Activated T-cell treated with anti-CD3 and anti-CD28 coated beads for 1 hour (primary cell): ENCODE data around the gene ARHGAP24.
"Not testable (repeated sequence)": the region's sequence is repeated elsewhere in the genome, so short reads cannot be mapped to it uniquely, and the experiment has no call there.

Experiments
- DNase-seq: peaks from one replicate; pipeline ENCODE4 v3.0.0-alpha.2; 2020; ENCODE audit warnings: low read depth

The ARHGAP24 gene

GRCh38 chr4:85518526-85518925 lies 43.6 kb downstream of the ARHGAP24 start:
- not testable (repeated sequence) for DNase-seq

- DNase-seq: no peak
Measured at GRCh38 chr4:85520765-85521749, 46.1 kb downstream of the ARHGAP24 start.

GRCh38 chr4:85522277-85522676 lies 47.3 kb downstream of the ARHGAP24 start:
- no peak for DNase-seq

GRCh38 chr4:85522836-85523235 lies 47.9 kb downstream of the ARHGAP24 start:
- no peak for DNase-seq

GRCh38 chr4:85527815-85528214 lies 52.9 kb downstream of the ARHGAP24 start:
- no peak for DNase-seq

- no peak for DNase-seq
Measured at GRCh38 chr4:85531560-85532341, 56.8 kb downstream of the ARHGAP24 start.

- no peak for DNase-seq
Measured at GRCh38 chr4:85534120-85534519, 59.2 kb downstream of the ARHGAP24 start.

GRCh38 chr4:85543832-85544231 lies 68.9 kb downstream of the ARHGAP24 start:
- DNase-seq: no peak

GRCh38 chr4:85544751-85545150 lies 69.8 kb downstream of the ARHGAP24 start:
- DNase-seq: no peak

GRCh38 chr4:85548116-85548515 lies 73.2 kb downstream of the ARHGAP24 start:
- DNase-seq: no peak

- no peak for DNase-seq
Measured at GRCh38 chr4:85548841-85549240, 73.9 kb downstream of the ARHGAP24 start.

GRCh38 chr4:85555206-85555605 lies 80.3 kb downstream of the ARHGAP24 start:
- DNase-seq: no peak

- no peak for DNase-seq
Measured at GRCh38 chr4:85556283-85556682, 81.3 kb downstream of the ARHGAP24 start.

- no peak for DNase-seq
Measured at GRCh38 chr4:85557016-85557901, 82.3 kb downstream of the ARHGAP24 start.

- no peak for DNase-seq
Measured at GRCh38 chr4:85565761-85566480, 91.0 kb downstream of the ARHGAP24 start.

- DNase-seq: no peak
Measured at GRCh38 chr4:85569730-85570299, 94.9 kb downstream of the ARHGAP24 start.

- no peak for DNase-seq
Measured at GRCh38 chr4:85570388-85570787, 95.4 kb downstream of the ARHGAP24 start.

GRCh38 chr4:85571008-85571407 lies 96.1 kb downstream of the ARHGAP24 start:
- DNase-seq: no peak

- no peak for DNase-seq
Measured at GRCh38 chr4:85573270-85573669, 98.3 kb downstream of the ARHGAP24 start.

- DNase-seq: no peak
Measured at GRCh38 chr4:85577307-85577706, 102.4 kb downstream of the ARHGAP24 start.

- DNase-seq: no peak
Measured at GRCh38 chr4:85579942-85580341, 105.0 kb downstream of the ARHGAP24 start.
